GM19240 (cell line): Measurements from ENCODE around the gene XYLT2.
A peak's percentile ranks its signal among the peaks of the same experiment; 100 is the strongest.
"Not testable (repeated sequence)": the region's sequence is repeated elsewhere in the genome, so short reads cannot be mapped to it uniquely, and the experiment has no call there.

Experiments
- DNase-seq: peaks from one replicate; pipeline ENCODE4 v3.0.0; 2011; ENCODE audit warnings: low spot score; ENCODE audit not compliant: insufficient read length

The XYLT2 gene

GRCh38 chr17:50319306-50320004 lies 26.5 kb upstream of the XYLT2 start:
- no peak for DNase-seq

DNA sequence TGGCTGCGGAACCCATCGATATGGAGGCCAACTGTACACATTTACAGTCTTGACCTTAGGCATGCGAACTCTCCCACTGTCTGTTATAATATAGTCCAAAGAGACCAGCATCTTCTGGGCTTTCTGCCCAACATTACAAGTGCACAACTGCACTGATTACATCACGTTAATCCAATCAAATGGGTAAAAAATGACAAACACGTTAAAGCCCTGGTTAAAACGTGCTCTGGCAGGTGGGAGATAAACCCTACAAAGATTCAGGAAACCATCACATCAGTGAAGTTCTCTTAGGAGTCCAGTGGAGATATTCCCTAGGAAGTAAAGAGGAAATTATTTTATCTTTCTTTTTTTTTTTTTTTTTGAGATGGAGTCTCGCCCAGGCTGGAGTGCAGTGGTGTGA lies 23.7 kb upstream of the XYLT2 start:
- DNase-seq = no peak

DNA sequence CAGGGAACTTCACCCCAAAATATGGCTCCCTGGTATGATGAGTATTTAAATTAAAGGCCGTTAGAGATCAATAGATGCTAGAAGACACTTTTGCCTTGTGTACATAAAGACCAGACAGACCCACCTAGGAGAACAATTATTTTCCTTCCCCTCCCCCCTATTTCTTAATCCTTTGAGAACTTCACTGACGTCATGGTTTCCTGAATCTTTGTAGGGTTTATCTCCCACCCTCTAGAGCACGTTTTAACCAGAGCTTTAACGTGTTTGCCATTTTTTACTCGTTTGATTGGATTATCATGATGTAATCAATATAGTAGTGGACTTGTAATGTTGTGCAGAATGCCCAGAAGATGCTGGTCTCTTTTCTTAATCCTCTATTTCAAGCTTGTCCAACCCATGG lies 22.9 kb upstream of the XYLT2 start:
- DNase-seq = no peak

DNA sequence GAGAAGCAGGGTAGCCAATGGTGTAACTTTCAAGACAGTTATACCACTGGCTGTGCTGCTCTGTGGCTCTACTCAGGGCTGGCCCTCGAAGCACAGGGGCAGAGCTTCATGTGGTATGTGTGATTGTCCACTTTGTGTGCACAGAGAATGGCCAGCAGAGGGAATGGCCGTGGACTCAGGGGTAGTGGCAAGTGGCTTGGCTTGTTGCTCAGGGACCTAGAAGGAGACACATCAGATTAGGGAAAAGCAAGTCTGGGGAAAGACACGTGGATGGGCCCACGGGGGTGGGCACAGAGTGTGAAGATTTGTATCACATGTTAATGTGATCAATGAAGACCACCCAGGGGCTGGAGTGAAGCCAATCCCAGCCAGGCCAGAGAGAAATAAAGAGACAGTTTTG lies 20.0 kb upstream of the XYLT2 start:
- no peak for DNase-seq

- no peak for DNase-seq
These were observed 19.0 kb upstream of the XYLT2 start for GRCh38 chr17:50326831-50327364.

GRCh38 chr17:50328363-50329325 lies 17.3 kb upstream of the XYLT2 start:
- no peak for DNase-seq

GRCh38 chr17:50329716-50330115 lies 16.2 kb upstream of the XYLT2 start:
- DNase-seq = no peak

GRCh38 chr17:50330151-50330775 lies 15.7 kb upstream of the XYLT2 start:
- no peak for DNase-seq

GRCh38 chr17:50331085-50331791 lies 14.7 kb upstream of the XYLT2 start:
- no peak for DNase-seq

DNA sequence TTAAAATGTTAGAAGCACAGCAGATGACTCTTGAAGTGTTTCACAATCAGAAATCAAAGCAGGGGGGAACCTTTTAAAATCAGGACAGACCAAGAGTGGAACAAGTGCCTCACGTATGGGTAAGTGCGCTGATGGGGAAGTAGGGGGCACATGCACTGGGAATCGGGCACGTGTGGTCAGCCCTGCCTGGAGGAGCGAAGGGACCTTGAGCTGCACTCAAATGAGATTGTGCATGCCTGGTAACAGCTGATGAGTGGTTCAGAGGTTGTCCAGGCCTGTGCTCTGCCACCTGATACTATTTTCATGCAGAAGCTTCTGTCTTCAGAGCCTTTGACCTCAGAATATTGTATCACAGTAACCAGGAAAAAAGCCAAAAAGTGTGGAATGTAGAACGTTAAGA lies 13.7 kb upstream of the XYLT2 start:
- DNase-seq = no peak

- not testable (repeated sequence) for DNase-seq
These were observed 12.5 kb upstream of the XYLT2 start for GRCh38 chr17:50333291-50334057.

- DNase-seq = no peak
These were observed 8.0 kb upstream of the XYLT2 start for GRCh38 chr17:50337956-50338355.

- DNase-seq = no peak
These were observed 7.3 kb upstream of the XYLT2 start for GRCh38 chr17:50338645-50339044.

GRCh38 chr17:50339381-50339780 lies 6.5 kb upstream of the XYLT2 start:
- DNase-seq = no peak

DNA sequence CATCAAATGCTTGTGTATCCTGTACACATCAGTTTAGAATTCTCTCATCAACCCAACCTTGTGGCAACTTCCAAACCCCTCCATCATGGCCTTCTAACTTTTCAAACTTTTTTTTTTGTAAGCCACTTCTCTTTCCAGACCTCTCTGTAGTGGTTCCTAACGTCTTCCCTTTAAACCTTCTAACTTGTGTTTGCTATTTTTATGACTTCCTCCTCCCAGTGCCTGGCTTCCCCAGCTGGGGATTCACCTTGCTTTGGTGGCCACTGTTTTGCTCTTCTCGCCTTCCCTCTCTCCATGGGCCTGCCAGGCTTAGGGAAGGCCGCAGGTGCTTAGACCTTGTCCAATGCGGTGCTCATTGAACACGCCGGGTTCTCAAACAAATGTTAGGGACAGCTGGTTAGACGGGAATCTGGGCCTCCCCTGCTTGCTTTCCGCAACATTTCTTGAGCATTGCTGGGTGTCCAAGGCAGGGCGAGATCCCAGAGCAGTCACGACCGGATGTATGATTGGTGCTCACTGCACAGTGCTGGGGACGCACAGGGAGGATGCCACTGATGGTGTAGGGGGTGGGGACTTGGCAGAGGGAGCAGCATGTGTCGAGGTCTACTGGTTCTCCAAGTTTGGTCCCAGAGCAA lies 1.1 kb upstream of the XYLT2 start:
- DNase-seq = no peak

GRCh38 chr17:50346313-50347116 lies 589 bp downstream of the XYLT2 start:
- DNase-seq = peak; percentile 47

GRCh38 chr17:50347117-50347893 lies 1.4 kb downstream of the XYLT2 start:
- DNase-seq = no peak

DNA sequence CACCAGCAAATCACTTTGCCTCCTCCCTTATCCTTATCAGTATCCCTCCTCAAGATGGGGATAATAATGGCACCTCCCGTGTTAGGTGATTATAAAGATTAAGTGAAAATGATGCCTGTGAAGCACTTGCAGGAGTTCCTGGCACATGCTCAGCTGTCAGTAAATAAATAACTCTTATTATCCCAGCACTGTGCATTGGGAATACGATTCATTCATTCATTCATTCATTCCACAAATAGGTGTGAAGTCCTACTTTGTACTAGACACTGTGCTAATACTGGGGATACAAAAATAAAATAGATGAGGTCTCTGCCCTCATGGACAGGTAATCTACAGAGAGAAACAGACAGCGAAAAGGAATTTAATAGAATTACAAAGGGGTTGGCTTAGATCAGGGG lies 2.0 kb downstream of the XYLT2 start:
- no peak for DNase-seq
